Neural cell (in vitro differentiated cells): ENCODE data around the gene CHCT1. TPM values are rescaled to one million over a fixed set of nuclear protein-coding genes. Genes with fewer than 3 reads are reported as not detected.

Experiments
- H2AFZ ChIP-seq: fragments of 200-600, 300-800 bp; sonication (generic), shearing (Covaris generic); 2 replicates; pipeline ENCODE4 v1.6.0; 2014; ENCODE audit warnings: low read depth, mild to moderate bottlenecking, antibody characterized with exemption, low read length, moderate library complexity
- H3F3A ChIP-seq: fragments of 200-600 bp; shearing (Covaris generic); 2 replicates; pipeline ENCODE4 v1.6.1; 2016; ENCODE audit warnings: mild to moderate bottlenecking, moderate library complexity, mixed read lengths, antibody characterized with exemption, low read length; ENCODE audit not compliant: insufficient read depth, poor library complexity, severe bottlenecking
- H3K27ac ChIP-seq: fragments of 200-600, 300-800 bp; sonication (generic), shearing (Covaris generic); 2 replicates; pipeline ENCODE4 v1.5.1; 2014; ENCODE audit warnings: mild to moderate bottlenecking, low read length, moderate library complexity
- H3K27me3 ChIP-seq: fragments of 300-800, 200-600 bp; sonication (generic), shearing (Covaris generic); 2 replicates; pipeline ENCODE4 v1.6.0; 2014; ENCODE audit warnings: mild to moderate bottlenecking, low read depth, low read length, moderate library complexity; ENCODE audit not compliant: insufficient read depth
- H3K36me3 ChIP-seq: fragments of 300-800, 200-600 bp; sonication (generic), shearing (Covaris generic); 2 replicates; pipeline ENCODE4 v1.5.1; 2014; ENCODE audit warnings: mild to moderate bottlenecking, antibody characterized with exemption, low read length, moderate library complexity; ENCODE audit not compliant: insufficient read depth
- H3K4me2 ChIP-seq: fragments of 300-800, 200-600 bp; sonication (generic), shearing (Covaris generic); 2 replicates; pipeline ENCODE4 v1.6.0; 2014; ENCODE audit warnings: mild to moderate bottlenecking, low read length
- H3K4me3 ChIP-seq: fragments of 300-800, 200-600 bp; sonication (generic), shearing (Covaris generic); 2 replicates; pipeline ENCODE4 v1.5.1; 2014; ENCODE audit warnings: mild to moderate bottlenecking, low read length, moderate library complexity
- H3K79me2 ChIP-seq: fragments of 200-600 bp; shearing (Covaris generic); replicated peaks from 2 replicates; pipeline ENCODE4 v1.6.0; 2014; ENCODE audit warnings: mild to moderate bottlenecking, low read length, moderate library complexity; ENCODE audit not compliant: insufficient read depth
- H3K9ac ChIP-seq: fragments of 300-800, 200-600 bp; sonication (generic), shearing (Covaris generic); 2 replicates; pipeline ENCODE4 v1.6.1; 2016; ENCODE audit warnings: mild to moderate bottlenecking, low read length, mixed read lengths
- H3K9me2 ChIP-seq: fragments of 200-600 bp; shearing (Covaris generic); 2 replicates; pipeline ENCODE4 v1.6.1; 2016; ENCODE audit warnings: mild to moderate bottlenecking, low read length, mixed read lengths; ENCODE audit not compliant: insufficient read depth
- H3K9me3 ChIP-seq: fragments of 200-600, 300-800 bp; sonication (generic), shearing (Covaris generic); 2 replicates; pipeline ENCODE4 v1.6.1; 2016; ENCODE audit warnings: mild to moderate bottlenecking, mixed run types, low read length, moderate library complexity, mixed read lengths
- H4K20me1 ChIP-seq: fragments of 200-600 bp; shearing (Covaris generic); 2 replicates; pipeline ENCODE4 v1.6.1; 2016; ENCODE audit warnings: mild to moderate bottlenecking, mixed run types; ENCODE audit not compliant: insufficient read depth
- CTCF ChIP-seq: fragments of 450-650 bp; IDR thresholded peaks from 2 replicates; pipeline ENCODE4 v1.5.1; 2014; ENCODE audit warnings: antibody characterized with exemption, mild to moderate bottlenecking, moderate library complexity; ENCODE audit not compliant: poor library complexity, severe bottlenecking
- EP300 ChIP-seq: fragments of 450-650 bp; conservative IDR thresholded peaks from 2 replicates; pipeline ENCODE4 v1.6.1; 2014; ENCODE audit warnings: antibody characterized with exemption, mild to moderate bottlenecking, moderate library complexity; ENCODE audit not compliant: poor library complexity, severe bottlenecking
- EZH2 ChIP-seq: fragments of 200-600, 300-800 bp; shearing (Covaris generic), sonication (generic); IDR thresholded peaks from 2 replicates; pipeline ENCODE4 v1.6.1; 2014; ENCODE audit warnings: antibody characterized with exemption, low read length, borderline replicate concordance, mild to moderate bottlenecking; ENCODE audit not compliant: insufficient read depth, poor library complexity, severe bottlenecking
- MXI1 ChIP-seq: fragments of 450-650 bp; conservative IDR thresholded peaks from 2 replicates; pipeline ENCODE4 v1.6.1; 2014; ENCODE audit warnings: antibody characterized with exemption, mild to moderate bottlenecking; ENCODE audit not compliant: poor library complexity, severe bottlenecking
- POLR2AphosphoS5 ChIP-seq: IDR thresholded peaks from 2 replicates; pipeline ENCODE4 v1.6.1; 2012
- RAD21 ChIP-seq: fragments of 450-650 bp; conservative IDR thresholded peaks from 2 replicates; pipeline ENCODE4 v1.6.1; 2014; ENCODE audit warnings: antibody characterized with exemption, mild to moderate bottlenecking, moderate library complexity
- REST ChIP-seq: IDR thresholded peaks from 2 replicates; pipeline ENCODE4 v1.6.1; 2012; ENCODE audit warnings: borderline replicate concordance
- SMC3 ChIP-seq: fragments of 450-650 bp; conservative IDR thresholded peaks from 2 replicates; pipeline ENCODE4 v1.6.1; 2014; ENCODE audit warnings: antibody characterized with exemption, mild to moderate bottlenecking, moderate library complexity; ENCODE audit not compliant: poor library complexity
- TAF1 ChIP-seq: IDR thresholded peaks from 2 replicates; pipeline ENCODE4 v1.6.1; 2012; ENCODE audit warnings: low read depth
- polyA plus RNA-seq: library from polyadenylated mRNA; depleted of rRNA; stranded (reverse); fragments of >200 nt; gene quantifications from 2 replicates; pipeline ENCODE4 v1.2.3, GENCODE V29; 2014

CHCT1 gene
- polyA plus RNA-seq, 1 donor from 2014 or later: not detected

- TF ChIP-seq EZH2: no peak
- TF ChIP-seq POLR2AphosphoS5: no peak
- TF ChIP-seq SMC3: no peak
- TF ChIP-seq MXI1: no peak
- TF ChIP-seq TAF1: no peak
- no peak for TF ChIP-seq REST
- no peak for TF ChIP-seq RAD21
- TF ChIP-seq EP300: no peak
- TF ChIP-seq CTCF: no peak
- Histone ChIP-seq H3K9me2 (no peaks in the 10 kb centered on the region), H3K27ac (no peak overlapping the region), H3K9ac (no peak overlapping the region), H3K9me3 (no peaks in the 10 kb centered on the region), H3K4me2 (no peak overlapping the region), H4K20me1 (no peaks in the 10 kb centered on the region), H3F3A (no peaks in the 10 kb centered on the region), H3K36me3 (no peaks in the 10 kb centered on the region), H3K27me3 (no peaks in the 10 kb centered on the region), H3K4me3 (no peak overlapping the region), H2AFZ (no peak overlapping the region), H3K79me2 (no peaks in the 10 kb centered on the region)
Measured at GRCh38 chr17:60439501-60439900, 17.2 kb downstream of the CHCT1 start.

- Histone ChIP-seq H3K4me3 (no peak overlapping the region), H3K27ac (no peak overlapping the region), H2AFZ (no peak overlapping the region)
Measured at GRCh38 chr17:60442271-60443173, 20.2 kb downstream of the CHCT1 start.

More at GRCh38 chr17:60442271-60443173, 20.2 kb downstream of the CHCT1 start:
- Histone ChIP-seq H3K79me2 (no peaks in the 10 kb centered on the region), H3F3A (no peaks in the 10 kb centered on the region), H3K9ac (no peak overlapping the region), H3K36me3 (peaks cover 2% of the 10 kb centered on the region), H4K20me1 (no peaks in the 10 kb centered on the region), H3K4me2 (no peak overlapping the region), H3K9me2 (no peaks in the 10 kb centered on the region), H3K9me3 (no peaks in the 10 kb centered on the region), H3K27me3 (no peaks in the 10 kb centered on the region)
- TF ChIP-seq SMC3 (no peak), MXI1 (no peak), REST (no peak), EP300 (no peak), POLR2AphosphoS5 (no peak), TAF1 (no peak), CTCF (no peak), RAD21 (no peak), EZH2 (no peak)
